H1 (cell line): Measurements from ENCODE around the gene IL17RD. TPM values are rescaled to one million over a fixed set of nuclear protein-coding genes. Genes with fewer than 3 reads are reported as not detected.

Experiments used
- BRCA1 ChIP-seq: IDR thresholded peaks from 2 replicates; pipeline ENCODE4 v1.6.1; 2012; ENCODE audit warnings: low read depth, low read length, improper control_type of control experiment
- CBX5 ChIP-seq: fragments of 300-800, 300-1000 bp; sonication (generic); IDR thresholded peaks from 2 replicates; pipeline ENCODE4 v1.7.1; 2016; ENCODE audit warnings: antibody characterized with exemption, low read length, low read depth
- CHD1 ChIP-seq: IDR thresholded peaks from 2 replicates; pipeline ENCODE4 v1.6.1; 2012; ENCODE audit warnings: low read depth, low read length, improper control_type of control experiment
- CHD7 ChIP-seq: fragments of 300-600 bp; sonication (generic); IDR thresholded peaks from 2 replicates; pipeline ENCODE4 v1.7.1; 2012; ENCODE audit warnings: low read length, moderate library complexity, mild to moderate bottlenecking, inconsistent platforms; ENCODE audit not compliant: insufficient replicate concordance
- EP300 ChIP-seq, 2 experiments: IDR thresholded peaks; 1 replicate in 1 of 2; 2 replicates in 1 of 2; pipeline ENCODE4 v1.6.1; 2011 to 2012; ENCODE audit warnings: low read depth in 2 of 2, low read length in 2 of 2, mild to moderate bottlenecking in 2 of 2, borderline replicate concordance in 1 of 2, inconsistent platforms in 1 of 2, moderate library complexity in 1 of 2
- KDM1A ChIP-seq: fragments of 200-600, 300-600 bp; sonication (generic); IDR thresholded peaks from 2 replicates; pipeline ENCODE4 v1.7.1; 2016; ENCODE audit warnings: mild to moderate bottlenecking, low read length, borderline replicate concordance
- KDM4A ChIP-seq: IDR thresholded peaks from one replicate; pipeline ENCODE4 v1.7.1; 2012; ENCODE audit warnings: low read depth, mild to moderate bottlenecking, moderate library complexity, low read length, inconsistent platforms; ENCODE audit not compliant: severe bottlenecking
- SIN3A ChIP-seq, 2 experiments: IDR thresholded peaks in 1 of 2; conservative IDR thresholded peaks in 1 of 2; 2 replicates each; pipeline ENCODE4 v1.6.1; 2011 to 2012; ENCODE audit warnings: low read length in 2 of 2, improper control_type of control experiment in 1 of 2, low read depth in 1 of 2, mild to moderate bottlenecking in 1 of 2
- SIX5 ChIP-seq: IDR thresholded peaks from 2 replicates; pipeline ENCODE4 v1.6.1; 2011; ENCODE audit warnings: mild to moderate bottlenecking, low read depth, low read length
- SUZ12 ChIP-seq: fragments of 200-600 bp; sonication (generic); IDR thresholded peaks from 2 replicates; pipeline ENCODE4 v1.6.1; 2012; ENCODE audit warnings: mild to moderate bottlenecking, inconsistent platforms, low read length, moderate library complexity, mixed read lengths
- TEAD4 ChIP-seq: IDR thresholded peaks from 2 replicates; pipeline ENCODE4 v1.6.1; 2012; ENCODE audit warnings: low read depth, low read length, inconsistent platforms, mixed read lengths
- polyA plus RNA-seq, 7 experiments: library from polyadenylated mRNA; depleted of rRNA in 3 of 7; stranded (reverse) in 5 of 7; unstranded in 2 of 7; fragments of >200 nt in 5 of 7; fragments of 200-250 nt in 2 of 7; gene quantifications; 1 replicate in 5 of 7; 2 replicates in 1 of 7; 4 replicates in 1 of 7; pipeline versions ENCODE4 v1.2.1 to v1.2.3, GENCODE V29; 2011 to 2013; ENCODE audit warnings: missing spikeins in 2 of 7, mixed read lengths in 2 of 7
- total RNA-seq: library from RNA; stranded (reverse); fragmentation: NEBNext Ultra II Directional; extraction: Animal tissue kit (Norgen Biotek cat#: 25700); gene quantifications from 2 replicates; pipeline ENCODE4 v1.2.1, GENCODE V29; 2021

IL17RD gene
- total and polyA plus RNA-seq, 2 of the 8 experiments (the other 6 are each of a cell fraction or from before 2014, with no cell fraction given): 10.9 to 48.9 TPM

- TF ChIP-seq CHD7: no peak
- no peak for TF ChIP-seq CHD1
- TF ChIP-seq EP300 (IDR thresholded peaks at IDR 0.05; ENCODE audit: borderline replicate concordance in 1 of 2, low read depth in 2 of 2, low read length in 2 of 2): no peak
- TF ChIP-seq KDM1A: no peak
- TF ChIP-seq SIX5: no peak
- no peak for TF ChIP-seq BRCA1
- no peak for TF ChIP-seq SUZ12
- TF ChIP-seq CBX5: no peak
- no peak for TF ChIP-seq KDM4A
- TF ChIP-seq SIN3A (conservative IDR thresholded peaks at IDR 0.05 in 1 of 2, IDR thresholded peaks at IDR 0.05 in 1 of 2; ENCODE audit: low read depth in 1 of 2, low read length in 2 of 2): no peak
- TF ChIP-seq TEAD4: no peak
Observed at GRCh38 chr3:57133157-57133556, 32.0 kb downstream of the IL17RD start (continued).
